ENCODE results near the gene AMH. TPM values are rescaled to one million over a fixed set of nuclear protein-coding genes. Genes with fewer than 3 reads are reported as not detected.
A peak's percentile ranks its signal among the peaks of the same experiment; 100 is the strongest.

The AMH gene
- total RNA-seq, 2 donors from 2014 or later, result 0.80 to 1.6 TPM

GRCh38 chr19:2254064-2254872, 5.1 kb downstream of the AMH start:
- DNase-seq (peak; percentile 37), ATAC-seq (no peak)
- intact Hi-C loops (cut with DNase I), result no loop called here

GRCh38 chr19:2255112-2255845, 6.2 kb downstream of the AMH start:
- DNase-seq, result no peak
- intact Hi-C loops (cut with DNase I), result no loop called here

GRCh38 chr19:2255982-2256685, 7.0 kb downstream of the AMH start, which contains the start of gene JSRP1:
Gene JSRP1 (minus strand): TSS chr19:2256417. CDS start chr19:2255314, 1,103 bp downstream.
- intact Hi-C loops (cut with DNase I), result no loop called here
- no peak for DNase-seq
- no peak for ATAC-seq

More at GRCh38 chr19:2255112-2255845, 6.2 kb downstream of the AMH start:
- no peak for ATAC-seq

GRCh38 chr19:2259336-2259735, 10.2 kb downstream of the AMH start:
- intact Hi-C loops (cut with DNase I), result no loop called here
- ATAC-seq (no peak), DNase-seq (no peak)

GRCh38 chr19:2260341-2260805, 11.2 kb downstream of the AMH start:
- no peak for DNase-seq
- ATAC-seq, result no peak
- intact Hi-C loops (cut with DNase I), result no loop called here

- DNase-seq, result no peak
- intact Hi-C loops (cut with DNase I), result no loop called here
- no peak for ATAC-seq
Measured at GRCh38 chr19:2261438-2262172, 12.5 kb downstream of the AMH start.

- ATAC-seq, result peak in 1 of 2 donors; percentile 13
- intact Hi-C loops (cut with DNase I), result no loop called here
Measured at GRCh38 chr19:2266183-2266993, 17.3 kb downstream of the AMH start.

GRCh38 chr19:2268480-2268830, 19.3 kb downstream of the AMH start:
- DNase-seq (no peak), ATAC-seq (no peak)
- intact Hi-C loops (cut with DNase I), result no loop called here

More at GRCh38 chr19:2266183-2266993, 17.3 kb downstream of the AMH start:
- DNase-seq, result peak; percentile 93

GRCh38 chr19:2268861-2269243, 19.7 kb downstream of the AMH start:
- ATAC-seq (no peak), DNase-seq (no peak)
- intact Hi-C loops (cut with DNase I), result no loop called here

GRCh38 chr19:2269244-2270156, 20.4 kb downstream of the AMH start:
- peak; percentile 97 for DNase-seq
- ATAC-seq, result peak; percentile 88 to 89
- intact Hi-C loops (cut with DNase I), result loop anchor here in 1 of 2 donors (5.0 kb wide), 2 partner anchors 32 to 48 kb away; partner anchors contain the start of genes PLEKHJ1 and SF3A2

- ATAC-seq, result peak; percentile 27 to 32
- intact Hi-C loops (cut with DNase I), result loop anchor here in 1 of 2 donors (5.0 kb wide), 2 partner anchors 33 to 47 kb away; partner anchors contain the start of genes PLEKHJ1 and SF3A2
Measured at GRCh38 chr19:2270157-2270422, 21.0 kb downstream of the AMH start.

GRCh38 chr19:2270423-2271233, 21.5 kb downstream of the AMH start:
- peak; percentile 91 for DNase-seq
- intact Hi-C loops (cut with DNase I), result loop anchor here in 1 of 2 donors (5.0 kb wide), 2 partner anchors 33 to 47 kb away; partner anchors contain the start of genes PLEKHJ1 and SF3A2
- ATAC-seq, result peak; percentile 55 to 58

More at GRCh38 chr19:2270157-2270422, 21.0 kb downstream of the AMH start:
- peak; percentile 73 for DNase-seq

- DNase-seq (no peak), ATAC-seq (no peak)
- intact Hi-C loops (cut with DNase I), result loop anchor here in 1 of 2 donors (5.0 kb wide), 2 partner anchors 34 to 46 kb away; partner anchors contain the start of genes PLEKHJ1 and SF3A2
Measured at GRCh38 chr19:2271234-2272103, 22.3 kb downstream of the AMH start.

GRCh38 chr19:2273356-2274184, 24.4 kb downstream of the AMH start:
- intact Hi-C loops (cut with DNase I), result loop anchor here in 1 of 2 donors (2.0 to 5.0 kb wide), 3 partner anchors 36 to 117 kb away; partner anchors contain the start of genes PLEKHJ1 and SF3A2
- peak; percentile 83 for DNase-seq
- ATAC-seq, result peak; percentile 3 to 12

All from left cardiac atrium (tissue), 4 donors.